Panc1 (cell line): ENCODE measurements around the gene GRK6. TPM values are rescaled to one million over a fixed set of nuclear protein-coding genes. Genes with fewer than 3 reads are reported as not detected.

Experiments
- ATAC-seq: fragments of 200-7000 bp; cut with Tn5 transposase; 2 replicates; pipeline ENCODE4 v1.9.1; 2020; ENCODE audit warnings: mild to moderate bottlenecking, moderate library complexity
- BruUV-seq: library from RNA; stranded (reverse); fragments of 400-500 nt; replicated peaks from 2 replicates; lab custom pipeline; 2021; lab: Mats Ljungman, UMichigan
- CTCF ChIA-PET: fragments of 300-600 bp; sonication (Branson Sonifier 250); formaldehyde crosslinking; loops from one replicate; lab custom pipeline; 2022; ENCODE audit warnings: antibody characterized with exemption; lab: Charles Lee
- POLR2A ChIA-PET: fragments of 300-600 bp; sonication (Branson Sonifier 250); formaldehyde crosslinking; loops from one replicate; lab custom pipeline; 2022; ENCODE audit warnings: antibody characterized with exemption; lab: Charles Lee
- DNase-seq: peaks from one replicate; pipeline ENCODE4 v3.0.0-alpha.2; 2010; ENCODE audit warnings: low read depth, low spot score
- H3K27ac ChIP-seq: 2 replicates; pipeline ENCODE4 v1.5.1; 2011; ENCODE audit warnings: mild to moderate bottlenecking, low read length, inconsistent platforms
- H3K27me3 ChIP-seq: fragments of 200-500 bp; sonication (Bioruptor generic); 2 replicates; pipeline ENCODE4 v1.6.0; 2014; ENCODE audit warnings: low read length, inconsistent platforms; ENCODE audit not compliant: control insufficient read depth, insufficient read depth
- H3K36me3 ChIP-seq: fragments of 200-500 bp; sonication (Bioruptor generic); 2 replicates; pipeline ENCODE4 v1.5.1; 2014; ENCODE audit warnings: inconsistent platforms, mild to moderate bottlenecking, low read length, moderate library complexity; ENCODE audit not compliant: control insufficient read depth, insufficient read depth
- H3K4me1 ChIP-seq: 2 replicates; pipeline ENCODE4 v1.5.1; 2011; ENCODE audit warnings: inconsistent platforms, mild to moderate bottlenecking, low read length, moderate library complexity; ENCODE audit not compliant: control insufficient read depth, insufficient read depth
- H3K4me3 ChIP-seq, 2 experiments: 2 replicates each; pipeline ENCODE4 v1.5.1; 2011 to 2012; ENCODE audit warnings: low read depth in 2 of 2, low read length in 2 of 2, mild to moderate bottlenecking in 2 of 2, inconsistent platforms in 1 of 2, moderate library complexity in 1 of 2
- H3K9me3 ChIP-seq: fragments of 200-500 bp; sonication (Bioruptor generic); 2 replicates; pipeline ENCODE4 v1.5.1; 2014; ENCODE audit warnings: low read depth, mild to moderate bottlenecking, inconsistent platforms, low read length, moderate library complexity; ENCODE audit not compliant: control insufficient read depth, insufficient read depth
- CTCF ChIP-seq: fragments of 450-650 bp; IDR thresholded peaks from 2 replicates; pipeline ENCODE4 v1.5.1; 2017; ENCODE audit warnings: mild to moderate bottlenecking
- POLR2AphosphoS5 ChIP-seq: IDR thresholded peaks from 2 replicates; pipeline ENCODE4 v1.6.1; 2012; ENCODE audit warnings: mild to moderate bottlenecking, low read depth, low read length, moderate library complexity
- REST ChIP-seq, 2 experiments: IDR thresholded peaks; 2 replicates each; pipeline ENCODE4 v1.6.1; 2011 to 2012; ENCODE audit warnings: low read depth in 2 of 2, control low read depth in 1 of 2, low read length in 1 of 2, mild to moderate bottlenecking in 1 of 2, moderate library complexity in 1 of 2; ENCODE audit not compliant: insufficient read depth in 1 of 2
- SIN3A ChIP-seq: IDR thresholded peaks from 2 replicates; pipeline ENCODE4 v1.6.1; 2012; ENCODE audit warnings: low read depth, mild to moderate bottlenecking, low read length, moderate library complexity, borderline replicate concordance; ENCODE audit not compliant: insufficient read depth
- TCF7L2 ChIP-seq: IDR thresholded peaks from 2 replicates; pipeline ENCODE4 v1.6.1; 2011; ENCODE audit warnings: mild to moderate bottlenecking, low read depth, low read length, inconsistent platforms
- in situ Hi-C: cut with HindIII; loops from 2 replicates; pipeline ENCODE4 v1.10.0; 2016; ENCODE audit warnings: low sequenced_read_pairs, low pct_unique_long_range_greater_than_20kb
- intact Hi-C: fragments of 100-400 bp; cut with micrococcal nuclease; formaldehyde crosslinking; loops from one replicate; pipeline ENCODE4 v1.10.0; 2022; ENCODE audit not compliant: unreplicated experiment
- total RNA-seq: library from RNA; stranded (reverse); gene quantifications from one replicate; pipeline ENCODE4 v1.2.1, GENCODE V29; 2021; ENCODE audit not compliant: unreplicated experiment

GRK6 gene
- total RNA-seq, 1 experiment from 2014 or later: 56.1 TPM

- no peaks in the 10 kb centered on the region for H3K27me3 ChIP-seq
- ATAC-seq (no peak), DNase-seq (no peak)
- in situ Hi-C loops (no loop called here), intact Hi-C loops (no loop called here)
- H3K27ac ChIP-seq: no peak overlapping the region
- ChIA-PET CTCF (no interaction called here), POLR2A (no interaction called here)
- peaks cover 28% of the 10 kb centered on the region for H3K4me1 ChIP-seq
- no peak for TF ChIP-seq POLR2AphosphoS5
- no TSS peak for BruUV-seq
- H3K4me3 ChIP-seq: no peak overlapping the region
- no peaks in the 10 kb centered on the region; the same call in none of the 2 replicates for H3K36me3 ChIP-seq
- no peaks in the 10 kb centered on the region for H3K9me3 ChIP-seq
Observed at GRCh38 chr5:177468329-177468684, 41.8 kb downstream of the GRK6 start.

GRCh38 chr5:177468685-177469628, 42.5 kb downstream of the GRK6 start:
- no peaks in the 10 kb centered on the region; the same call in none of the 2 replicates for H3K36me3 ChIP-seq
- H3K4me1 ChIP-seq: peaks cover 29% of the 10 kb centered on the region
- no peak overlapping the region for H3K4me3 ChIP-seq
- no peaks in the 10 kb centered on the region for H3K9me3 ChIP-seq
- no peaks in the 10 kb centered on the region for H3K27me3 ChIP-seq
- in situ Hi-C loops (no loop called here), intact Hi-C loops (no loop called here)
- no TSS peak for BruUV-seq
- TF ChIP-seq CTCF (no peak), TCF7L2 (no peak), REST (IDR thresholded peaks at IDR 0.05; ENCODE audit: insufficient read depth in 1 of 2, low read depth in 2 of 2, low read length in 1 of 2) (no peak), SIN3A (no peak), POLR2AphosphoS5 (no peak)
- H3K27ac ChIP-seq: no peak overlapping the region
- ChIA-PET POLR2A (no interaction called here), CTCF (no interaction called here)
- ATAC-seq (no peak), DNase-seq (no peak)
